Cardiac fibroblast (primary cell): ENCODE data around the gene CEACAM19.
A peak's percentile ranks its signal among the peaks of the same experiment; 100 is the strongest.
"Not testable (repeated sequence)": the region's sequence is repeated elsewhere in the genome, so short reads cannot be mapped to it uniquely, and the experiment has no call there.

ENCODE experiments used
- DNase-seq, 2 donors: peaks; one replicate each; pipeline versions ENCODE4 v3.0.0 to v3.0.0-alpha.2; 2010; ENCODE audit warnings: low read depth in 2 of 2
- H3K4me3 ChIP-seq, 2 donors: replicated peaks in 1 of 2; 1 replicate in 1 of 2; 2 replicates in 1 of 2; pipeline ENCODE4 v1.5.1; 2011; ENCODE audit warnings: low read depth in 2 of 2, low read length in 2 of 2, mild to moderate bottlenecking in 2 of 2, moderate library complexity in 1 of 2
- CTCF ChIP-seq: IDR thresholded peaks from one replicate; pipeline ENCODE4 v1.5.1; 2011; ENCODE audit warnings: low read depth, mild to moderate bottlenecking, low read length, inconsistent platforms

CEACAM19 gene

DNA sequence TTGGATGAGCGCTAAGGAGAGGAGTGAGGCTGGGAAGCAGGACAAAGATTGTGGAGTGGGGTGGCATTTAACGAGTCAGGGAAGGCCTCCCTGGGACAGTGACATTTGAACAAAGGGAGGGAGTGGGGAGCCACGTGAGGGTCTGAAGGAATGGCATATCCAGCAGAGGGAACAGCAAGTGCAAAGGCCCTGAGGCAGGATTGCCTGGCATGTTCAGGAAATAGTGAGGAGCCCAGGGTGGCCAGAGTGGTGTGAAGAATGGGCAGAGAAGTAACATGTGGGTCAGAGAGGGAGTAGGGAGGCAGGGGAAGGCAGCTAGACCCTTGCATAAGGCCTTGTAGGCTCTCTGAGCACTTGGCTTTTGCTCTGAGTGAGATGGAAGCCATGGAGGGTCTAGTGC lies 42.5 kb upstream of the CEACAM19 start:
- no peak for TF ChIP-seq CTCF
- no peak overlapping the region for H3K4me3 ChIP-seq
- no peak for DNase-seq

DNA sequence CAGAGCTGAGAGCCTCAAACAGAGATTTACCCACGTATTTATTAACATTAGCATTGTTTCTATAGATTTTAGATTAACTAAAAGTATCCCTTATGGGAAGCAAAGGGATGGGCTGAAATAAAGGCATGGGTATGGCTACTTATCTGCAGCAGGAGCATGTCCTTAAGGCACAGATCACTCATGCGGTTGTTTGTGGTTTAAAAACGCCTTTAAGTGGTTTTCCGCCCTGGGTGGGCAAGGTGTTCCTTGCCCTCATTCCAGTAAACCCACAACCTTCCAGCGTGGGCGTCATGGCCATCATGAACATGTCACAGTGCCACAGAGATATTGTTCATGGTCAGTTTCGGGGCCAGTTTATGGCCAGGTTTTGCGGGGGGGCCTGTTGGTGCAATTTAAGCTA lies 39.7 kb upstream of the CEACAM19 start:
- not testable (repeated sequence) for DNase-seq, H3K4me3 ChIP-seq

DNA sequence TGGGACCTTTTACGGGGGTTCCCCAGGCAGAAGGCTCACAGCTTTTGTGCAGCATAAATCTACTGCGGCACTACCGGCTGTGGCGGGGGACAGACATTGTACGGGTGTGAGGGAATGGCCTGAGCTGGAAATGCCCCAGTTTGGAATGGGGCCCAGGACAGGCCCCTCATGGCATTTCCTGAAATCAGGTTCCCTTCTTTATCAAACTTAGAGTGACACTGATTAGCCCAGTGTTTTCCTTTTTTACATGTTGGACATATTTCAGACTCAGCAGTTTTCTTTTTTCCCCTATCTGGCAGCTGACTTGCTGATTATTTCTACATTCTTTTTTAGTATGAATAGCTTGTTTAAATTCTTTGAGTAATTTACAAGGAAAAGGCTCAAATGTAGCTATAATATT lies 37.2 kb upstream of the CEACAM19 start:
- H3K4me3 ChIP-seq, DNase-seq: not testable (repeated sequence)

DNA sequence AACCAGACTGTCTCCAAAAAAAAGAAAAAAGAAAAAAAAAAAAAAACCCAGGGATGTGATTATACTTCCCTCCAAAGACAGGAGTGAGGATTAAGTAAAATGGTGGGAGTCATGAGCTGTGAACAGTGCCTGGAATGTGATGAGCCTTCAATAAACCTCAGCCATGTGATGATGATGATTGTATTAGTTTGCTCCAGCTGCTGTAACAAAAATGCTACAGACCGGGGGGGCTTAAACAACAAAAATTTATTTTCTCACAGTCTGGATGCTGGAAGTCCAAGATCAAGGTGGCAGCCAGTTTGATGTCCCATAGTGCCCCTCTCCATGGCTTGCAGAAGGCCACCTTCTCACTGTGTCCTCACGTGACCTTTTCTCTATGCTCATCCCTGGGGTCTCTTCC lies 36.5 kb upstream of the CEACAM19 start:
- H3K4me3 ChIP-seq, result no peak overlapping the region
- no peak for TF ChIP-seq CTCF
- no peak for DNase-seq

DNA sequence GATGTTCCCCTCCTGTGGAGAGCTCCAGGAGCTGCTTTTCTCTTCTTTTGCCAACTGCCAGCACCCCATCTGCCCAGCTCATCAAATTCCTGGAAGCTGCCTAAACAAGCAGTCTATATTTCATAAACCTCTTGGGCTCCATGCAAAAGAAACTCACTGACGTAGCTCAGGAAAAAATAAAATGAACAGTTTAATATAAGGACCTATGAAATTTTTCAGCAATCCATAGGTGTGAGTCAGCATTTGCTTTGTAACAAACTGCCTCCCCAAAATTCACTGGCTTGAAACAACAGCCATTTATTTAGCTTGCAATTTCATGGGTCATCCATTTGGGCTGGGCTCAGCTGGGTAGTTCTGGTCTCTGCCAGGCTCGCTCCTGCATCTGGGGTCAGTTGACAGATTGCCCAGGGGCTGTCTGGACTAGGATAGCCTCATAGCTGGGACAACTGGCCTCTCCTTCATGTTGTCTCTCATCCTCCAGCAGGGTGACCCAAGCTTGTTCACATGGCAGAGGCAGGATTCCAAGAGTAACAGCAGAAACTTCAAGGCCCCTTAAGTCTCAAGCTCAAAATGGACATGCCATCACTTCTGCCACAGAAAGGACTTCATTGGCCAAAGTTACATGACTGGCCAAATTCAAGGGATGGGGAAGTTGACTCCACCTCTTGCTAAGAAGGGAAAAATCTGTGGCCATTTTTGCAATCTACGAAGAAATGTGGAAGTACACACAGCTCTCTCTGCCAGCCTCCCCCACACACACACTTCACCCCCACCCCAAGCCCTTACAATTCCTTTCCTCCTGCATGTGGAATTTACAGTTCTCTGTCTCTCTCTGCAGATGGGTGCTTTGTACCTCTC lies 35.5 kb upstream of the CEACAM19 start:
- H3K4me3 ChIP-seq, result no peak overlapping the region
- DNase-seq, result peak; percentile 31 to 72
- TF ChIP-seq CTCF, result no peak

DNA sequence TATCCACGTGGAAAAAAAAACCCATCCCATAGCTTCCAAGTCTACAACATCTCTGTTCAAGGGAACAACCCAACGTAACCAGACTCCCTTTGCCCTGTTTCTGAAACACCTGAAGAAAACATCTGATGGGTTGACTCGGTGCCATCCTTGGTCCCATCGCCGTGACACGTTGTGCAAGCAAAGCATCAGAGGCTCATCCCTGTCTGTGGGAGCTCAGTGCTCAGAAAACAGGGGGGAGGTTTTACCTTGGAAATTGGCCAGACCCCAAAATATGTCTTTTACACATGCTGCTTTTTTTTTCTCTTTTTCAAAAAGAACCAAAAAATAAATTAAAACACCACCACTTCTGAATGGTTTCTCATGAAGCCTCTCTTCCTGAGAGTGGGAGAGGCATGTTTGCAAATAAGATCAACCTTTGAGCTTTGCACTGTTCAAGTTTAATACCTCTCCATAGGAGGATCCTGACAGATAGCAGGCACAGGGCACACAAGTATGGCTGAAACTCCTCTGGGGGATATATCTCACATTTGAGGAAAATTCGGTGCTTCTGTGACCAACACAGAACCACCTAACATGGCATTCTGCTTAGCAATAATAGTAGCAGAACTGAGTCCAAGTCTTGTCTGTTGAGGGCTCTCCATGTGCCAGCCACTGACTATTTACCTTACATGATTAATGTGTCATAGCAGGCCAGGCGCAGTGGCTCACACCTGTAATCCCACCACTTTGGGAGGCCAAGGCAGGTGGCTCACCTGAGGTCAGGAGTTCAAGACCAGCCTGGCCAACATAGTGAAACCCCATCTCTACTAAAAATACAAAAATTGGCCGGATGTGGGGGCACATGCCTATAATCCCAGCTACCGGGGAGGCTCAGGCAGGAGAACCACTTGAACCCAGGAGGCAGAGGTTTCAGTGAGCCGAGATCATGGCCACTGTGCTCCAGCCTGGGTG lies 34.6 kb upstream of the CEACAM19 start:
- H3K4me3 ChIP-seq, result no peak overlapping the region
- no peak for DNase-seq
- TF ChIP-seq CTCF, result no peak

GRCh38 chr19:44637390-44637764 lies 33.9 kb upstream of the CEACAM19 start:
- TF ChIP-seq CTCF, result no peak
- DNase-seq, result no peak
- H3K4me3 ChIP-seq, result no peak overlapping the region
